Right atrium auricular region (tissue), 2 donors: Measurements from ENCODE around the gene HPS1. TPM values are rescaled to one million over a fixed set of nuclear protein-coding genes. Genes with fewer than 3 reads are reported as not detected.

ENCODE experiments used
- DNase-seq: peaks from one replicate; pipeline ENCODE4 v3.0.0-alpha.2; 2019; ENCODE audit warnings: low spot score
- H3K27ac ChIP-seq, 2 donors: fragments of 200-600 bp; sonication (generic); 1 replicate in 1 of 2; 2 replicates in 1 of 2; pipeline ENCODE4 v1.5.1; 2016 to 2019
- H3K27me3 ChIP-seq, 2 donors: fragments of 200-600 bp; sonication (generic); one replicate each; pipeline versions ENCODE4 v1.5.1 to v1.6.0; 2017 to 2019
- H3K36me3 ChIP-seq: fragments of 200-600 bp; sonication (generic); one replicate; pipeline ENCODE4 v1.5.1; 2016
- H3K4me1 ChIP-seq, 2 donors: fragments of 200-600 bp; sonication (generic); one replicate each; pipeline versions ENCODE4 v1.5.1 to v1.6.0; 2017 to 2019
- H3K4me3 ChIP-seq, 2 donors: fragments of 200-600 bp; sonication (generic); 1 replicate in 1 of 2; 2 replicates in 1 of 2; pipeline ENCODE4 v1.5.1; 2017 to 2019; ENCODE audit warnings: mild to moderate bottlenecking in 1 of 2, moderate library complexity in 1 of 2
- H3K9me3 ChIP-seq, 2 donors: fragments of 200-600 bp; sonication (generic); one replicate each; pipeline ENCODE4 v1.5.1; 2019
- CTCF ChIP-seq, 2 donors: fragments of 200-600 bp; sonication (generic); IDR thresholded peaks; one replicate each; pipeline ENCODE4 v1.5.1; 2019; ENCODE audit warnings: antibody characterized with exemption in 2 of 2
- total RNA-seq, 2 donors: library from RNA; depleted of rRNA; stranded (reverse); fragments of >200 nt; gene quantifications; one replicate each; pipeline ENCODE4 v1.1.0, GENCODE V29; 2016

HPS1 gene
- total RNA-seq, 2 donors from 2014 or later, result 26.9 to 43.6 TPM

DNA sequence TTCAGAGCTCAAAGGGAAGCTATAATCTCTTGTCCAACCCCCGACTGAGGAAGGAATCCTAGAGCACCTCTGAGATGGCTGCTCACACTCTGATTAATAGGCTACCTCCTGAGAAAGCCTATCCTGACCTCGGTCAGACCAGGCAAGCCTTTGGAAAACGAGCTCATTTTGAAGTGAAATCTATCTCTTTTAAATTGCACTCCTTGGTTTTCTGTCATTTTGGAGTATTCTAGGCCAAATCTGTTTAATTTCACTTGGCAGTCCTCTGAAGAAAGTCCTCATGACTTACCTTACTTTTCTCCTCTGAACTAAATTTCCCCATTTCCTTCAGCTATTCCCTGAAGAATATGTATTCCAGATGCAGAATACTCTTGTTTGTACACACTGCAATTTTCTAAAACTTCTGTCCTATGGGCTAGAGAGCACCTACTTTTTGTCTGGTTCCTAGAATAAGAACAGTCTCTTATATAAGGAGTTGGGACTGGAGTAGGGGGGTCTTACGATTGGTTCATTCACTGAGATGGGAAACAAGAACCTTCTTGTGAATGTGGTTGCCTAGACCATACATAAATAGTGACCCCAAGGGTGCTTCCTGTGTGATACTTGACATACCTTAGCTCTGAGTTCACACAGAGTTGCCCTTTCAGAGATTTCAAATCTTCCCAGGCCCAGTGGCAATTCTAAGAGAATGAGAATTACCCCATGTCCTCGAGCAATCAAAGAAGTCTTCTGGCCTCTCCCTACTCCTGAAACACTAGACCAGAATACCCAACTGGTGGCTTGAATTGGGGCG is 31.9 kb upstream of the HPS1 start:
- DNase-seq, result no peak
- Histone ChIP-seq H3K4me1 (no peaks in the 10 kb centered on the region), H3K4me3 (no peak overlapping the region), H3K36me3 (no peaks in the 10 kb centered on the region), H3K9me3 (no peaks in the 10 kb centered on the region), H3K27me3 (no peaks in the 10 kb centered on the region), H3K27ac (no peak overlapping the region)
- TF ChIP-seq CTCF (IDR thresholded peaks at IDR 0.05), result no peak

- DNase-seq, result no peak
- Histone ChIP-seq H3K9me3 (no peaks in the 10 kb centered on the region), H3K4me3 (no peak overlapping the region), H3K36me3 (no peaks in the 10 kb centered on the region), H3K27ac (no peak overlapping the region), H3K27me3 (no peaks in the 10 kb centered on the region), H3K4me1 (no peaks in the 10 kb centered on the region)
- TF ChIP-seq CTCF (IDR thresholded peaks at IDR 0.05), result no peak
Measured at GRCh38 chr10:98477861-98478260, 31.1 kb upstream of the HPS1 start.

GRCh38 chr10:98474628-98475027 is 27.9 kb upstream of the HPS1 start:
- Histone ChIP-seq H3K27ac (no peak overlapping the region), H3K9me3 (no peaks in the 10 kb centered on the region), H3K4me3 (no peak overlapping the region), H3K4me1 (no peaks in the 10 kb centered on the region), H3K27me3 (no peaks in the 10 kb centered on the region), H3K36me3 (no peaks in the 10 kb centered on the region)
- DNase-seq, result no peak
- TF ChIP-seq CTCF (IDR thresholded peaks at IDR 0.05), result no peak

GRCh38 chr10:98472196-98472595 is 25.5 kb upstream of the HPS1 start:
- Histone ChIP-seq H3K4me3 (no peak overlapping the region), H3K27ac (no peak overlapping the region), H3K4me1 (peaks cover 0 to 10% of the 10 kb centered on the region in 2 donors), H3K27me3 (no peaks in the 10 kb centered on the region), H3K9me3 (no peaks in the 10 kb centered on the region), H3K36me3 (no peaks in the 10 kb centered on the region)
- no peak for DNase-seq
- TF ChIP-seq CTCF (IDR thresholded peaks at IDR 0.05), result no peak

GRCh38 chr10:98470850-98471249 is 24.1 kb upstream of the HPS1 start:
- TF ChIP-seq CTCF (IDR thresholded peaks at IDR 0.05), result no peak
- Histone ChIP-seq H3K4me1 (peaks cover 0 to 12% of the 10 kb centered on the region in 2 donors), H3K27me3 (no peaks in the 10 kb centered on the region), H3K27ac (no peak overlapping the region), H3K4me3 (no peak overlapping the region), H3K36me3 (no peaks in the 10 kb centered on the region), H3K9me3 (no peaks in the 10 kb centered on the region)
- no peak for DNase-seq
